Naive B cell (primary cell): ENCODE data around the gene NMB. TPM values are rescaled to one million over a fixed set of nuclear protein-coding genes. Genes with fewer than 3 reads are reported as not detected.

Source experiments
- ATAC-seq, 2 donors: fragments of 150-1000 bp; cut with Tn5 transposase; 2 replicates each; pipeline ENCODE4 v1.10.0; 2021; ENCODE audit warnings: low read depth in 2 of 2, mild to moderate bottlenecking in 2 of 2, moderate library complexity in 2 of 2
- DNase-seq: peaks from one replicate; pipeline ENCODE4 v3.0.0; 2022
- H3K27ac Mint-ChIP-seq, 6 donors: one replicate each; pipeline ENCODE4 v1.8.0; 2020 to 2022; ENCODE audit warnings: mild to moderate bottlenecking in 6 of 6, mixed read lengths in 6 of 6, moderate library complexity in 5 of 6, inconsistent platforms in 2 of 6
- H3K27me3 Mint-ChIP-seq, 3 donors: one replicate each; pipeline ENCODE4 v1.8.0; 2021 to 2022; ENCODE audit warnings: mixed read lengths in 3 of 3, mild to moderate bottlenecking in 1 of 3
- H3K36me3 Mint-ChIP-seq, 2 donors: one replicate each; pipeline ENCODE4 v1.8.0; 2020 to 2022; ENCODE audit warnings: mixed read lengths in 2 of 2, inconsistent platforms in 1 of 2, mild to moderate bottlenecking in 1 of 2
- H3K4me1 Mint-ChIP-seq, 3 donors: one replicate each; pipeline ENCODE4 v1.8.0; 2020 to 2022; ENCODE audit warnings: mixed read lengths in 3 of 3, inconsistent platforms in 1 of 3, mild to moderate bottlenecking in 1 of 3, moderate library complexity in 1 of 3
- H3K4me3 Mint-ChIP-seq, 8 donors: one replicate each; pipeline ENCODE4 v1.8.0; 2020 to 2022; ENCODE audit warnings: mild to moderate bottlenecking in 8 of 8, mixed read lengths in 8 of 8, moderate library complexity in 8 of 8, inconsistent platforms in 2 of 8
- H3K9me3 Mint-ChIP-seq, 7 donors: one replicate each; pipeline ENCODE4 v1.8.0; 2020 to 2022; ENCODE audit warnings: mixed read lengths in 7 of 7, mild to moderate bottlenecking in 5 of 7, inconsistent platforms in 2 of 7, moderate library complexity in 1 of 7
- polyA plus RNA-seq, 6 donors: library from polyadenylated mRNA; unstranded; fragments of 300-500 nt; fragmentation: Illumina TruSeq; gene quantifications; one replicate each; pipeline ENCODE4 v1.2.3, GENCODE V29; 2021; ENCODE audit warnings: low read depth in 6 of 6

NMB gene
- polyA plus RNA-seq, 6 donors from 2014 or later = 3.1 to 8.2 (median 3.6) TPM

DNA sequence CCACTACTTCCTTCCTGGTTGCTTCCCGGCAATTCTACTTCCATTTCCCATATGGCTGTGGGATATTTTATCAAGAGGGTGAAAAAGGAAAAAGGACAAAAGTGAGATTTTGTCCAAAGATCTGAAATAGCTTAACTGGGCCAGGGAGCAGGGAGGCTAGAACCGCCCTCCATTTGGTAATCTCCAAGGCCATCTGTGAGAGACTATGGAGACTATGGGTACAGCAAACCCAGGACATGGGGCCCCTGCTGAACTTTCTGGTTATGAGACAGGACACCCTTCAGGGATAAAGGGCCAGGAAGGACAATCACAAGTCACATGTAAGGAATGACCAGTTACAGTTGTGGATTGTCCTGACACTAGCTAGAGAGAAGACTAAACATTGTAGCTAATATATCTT is 32.9 kb downstream of the NMB start:
- Mint-ChIP-seq H3K9me3 (peaks cover 5 to 30% (median 22%) of the 10 kb centered on the region in 7 donors), H3K4me1 (peaks cover 0 to 4% (median 0%) of the 10 kb centered on the region in 3 donors), H3K36me3 (peaks cover 29 to 32% of the 10 kb centered on the region in 2 donors), H3K4me3 (no peak overlapping the region), H3K27ac (peak overlapping the region in 3 of 6 donors; percentile 46 to 64 (median 50)), H3K27me3 (no peaks in the 10 kb centered on the region)
- ATAC-seq (no peak), DNase-seq (no peak)

GRCh38 chr15:84624359-84624758 is 33.6 kb downstream of the NMB start:
- ATAC-seq (no peak), DNase-seq (no peak)
- Mint-ChIP-seq H3K4me3 (peak overlapping the region in 1 of 8 donors; percentile 30), H3K27ac (peak overlapping the region in 1 of 6 donors; percentile 46), H3K36me3 (peaks cover 29 to 39% of the 10 kb centered on the region in 2 donors), H3K27me3 (no peaks in the 10 kb centered on the region), H3K4me1 (no peaks in the 10 kb centered on the region), H3K9me3 (peaks cover 5 to 35% (median 25%) of the 10 kb centered on the region in 7 donors)

- ATAC-seq = no peak
- H3K4me1 Mint-ChIP-seq = peaks cover under 1 to 6% (median 2%) of the 10 kb centered on the region in 3 donors
Observed at GRCh38 chr15:84621358-84621979, 36.5 kb downstream of the NMB start.

GRCh38 chr15:84620626-84621025 is 37.4 kb downstream of the NMB start:
- no peak overlapping the region for H3K4me3 Mint-ChIP-seq
- ATAC-seq = no peak
- H3K9me3 Mint-ChIP-seq = peaks cover 5 to 35% (median 25%) of the 10 kb centered on the region in 7 donors
- H3K36me3 Mint-ChIP-seq = peaks cover 28 to 39% of the 10 kb centered on the region in 2 donors
- peaks cover 6 to 10% (median 8%) of the 10 kb centered on the region in 3 donors for H3K4me1 Mint-ChIP-seq
- H3K27ac Mint-ChIP-seq = no peak overlapping the region
- no peaks in the 10 kb centered on the region for H3K27me3 Mint-ChIP-seq
- no peak for DNase-seq

More at GRCh38 chr15:84621358-84621979, 36.5 kb downstream of the NMB start:
- no peak for DNase-seq
- Mint-ChIP-seq H3K27ac (no peak overlapping the region), H3K4me3 (no peak overlapping the region), H3K9me3 (peaks cover 5 to 35% (median 25%) of the 10 kb centered on the region in 7 donors), H3K27me3 (no peaks in the 10 kb centered on the region), H3K36me3 (peaks cover 29 to 39% of the 10 kb centered on the region in 2 donors)

GRCh38 chr15:84616235-84616634 is 41.8 kb downstream of the NMB start:
- DNase-seq = no peak
- ATAC-seq = no peak
- Mint-ChIP-seq H3K9me3 (peaks cover 4 to 16% (median 13%) of the 10 kb centered on the region in 7 donors), H3K4me1 (peaks cover 9 to 22% (median 13%) of the 10 kb centered on the region in 3 donors), H3K4me3 (no peak overlapping the region), H3K27me3 (no peaks in the 10 kb centered on the region), H3K36me3 (peaks cover 15 to 18% of the 10 kb centered on the region in 2 donors), H3K27ac (peak overlapping the region in 1 of 6 donors; percentile 63)

- Mint-ChIP-seq H3K27me3 (no peaks in the 10 kb centered on the region), H3K36me3 (peaks cover 15% of the 10 kb centered on the region in 2 donors)
- no peak for ATAC-seq
Observed at GRCh38 chr15:84611631-84612030, 46.4 kb downstream of the NMB start.

GRCh38 chr15:84609818-84610525 is 48.0 kb downstream of the NMB start:
- no peak overlapping the region for H3K27ac Mint-ChIP-seq
- H3K4me3 Mint-ChIP-seq = no peak overlapping the region
- no peaks in the 10 kb centered on the region for H3K9me3 Mint-ChIP-seq
- no peaks in the 10 kb centered on the region for H3K27me3 Mint-ChIP-seq
- ATAC-seq (no peak), DNase-seq (no peak)
- H3K36me3 Mint-ChIP-seq = peaks cover 15 to 23% of the 10 kb centered on the region in 2 donors
- H3K4me1 Mint-ChIP-seq = peaks cover 21 to 31% (median 29%) of the 10 kb centered on the region in 3 donors

More at GRCh38 chr15:84611631-84612030, 46.4 kb downstream of the NMB start:
- Mint-ChIP-seq H3K27ac (no peak overlapping the region), H3K4me3 (no peak overlapping the region), H3K9me3 (no peaks in the 10 kb centered on the region), H3K4me1 (peaks cover 18 to 28% (median 19%) of the 10 kb centered on the region in 3 donors)
- no peak for DNase-seq

DNA sequence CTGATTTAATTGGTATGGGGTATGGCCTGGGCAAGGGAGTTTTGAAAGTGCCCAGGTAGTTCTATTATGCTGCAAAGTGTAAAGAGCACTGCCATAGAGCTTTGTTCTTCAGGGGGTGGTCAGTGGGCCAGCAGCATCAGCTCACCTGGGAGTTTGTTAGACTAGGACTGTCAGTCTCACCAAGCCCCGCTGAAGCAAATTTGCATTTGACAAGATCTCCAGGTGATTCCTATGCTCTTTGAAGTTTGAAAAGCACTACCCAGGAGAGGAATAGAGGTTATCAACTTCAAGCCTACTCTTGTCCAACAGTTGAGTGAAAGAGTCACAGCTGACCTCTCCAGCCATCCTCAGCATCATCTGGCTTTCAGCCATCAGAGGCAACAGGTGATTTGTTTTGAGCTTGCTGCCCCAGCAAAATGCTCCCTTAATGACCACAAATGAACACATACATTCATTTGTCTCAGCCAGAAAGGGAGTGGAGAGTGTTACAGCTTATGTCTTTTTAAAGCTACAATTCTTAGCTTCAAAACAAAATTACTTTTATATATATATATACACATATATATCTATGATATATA is 49.2 kb downstream of the NMB start:
- Mint-ChIP-seq H3K4me3 (no peak overlapping the region), H3K27ac (no peak overlapping the region), H3K4me1 (peaks cover 29 to 39% (median 37%) of the 10 kb centered on the region in 3 donors), H3K9me3 (no peaks in the 10 kb centered on the region), H3K27me3 (no peaks in the 10 kb centered on the region), H3K36me3 (peaks cover 15 to 23% of the 10 kb centered on the region in 2 donors)
- DNase-seq (no peak), ATAC-seq (no peak)

- no peaks in the 10 kb centered on the region for H3K27me3 Mint-ChIP-seq
- H3K36me3 Mint-ChIP-seq = peaks cover 15 to 20% of the 10 kb centered on the region in 2 donors
- no peak for DNase-seq
- ATAC-seq = no peak
- H3K9me3 Mint-ChIP-seq = no peaks in the 10 kb centered on the region
- peak overlapping the region in 1 of 8 donors; percentile 19 for H3K4me3 Mint-ChIP-seq
- peaks cover 33 to 45% (median 35%) of the 10 kb centered on the region in 3 donors for H3K4me1 Mint-ChIP-seq
- H3K27ac Mint-ChIP-seq = peak overlapping the region in 1 of 6 donors; percentile 29
Observed at GRCh38 chr15:84606653-84607120, 51.3 kb downstream of the NMB start.

DNA sequence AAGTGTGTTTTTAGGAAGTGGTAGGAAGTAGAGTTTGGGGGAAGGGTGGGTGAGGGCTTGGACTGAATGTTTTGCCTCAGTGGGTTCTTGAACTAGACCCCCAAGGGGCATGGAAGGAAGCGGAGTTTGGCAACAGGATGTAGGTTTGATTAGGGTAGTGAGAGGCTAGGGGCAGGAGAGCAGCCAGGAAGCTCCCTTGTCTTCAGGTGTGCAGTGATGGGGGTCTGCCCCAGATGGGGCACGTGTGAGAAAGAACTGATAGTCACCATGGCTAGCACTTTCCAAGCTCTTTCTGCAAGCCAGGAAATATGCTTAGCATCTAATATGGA is 52.5 kb downstream of the NMB start:
- peaks cover 15 to 20% of the 10 kb centered on the region in 2 donors for H3K36me3 Mint-ChIP-seq
- DNase-seq (no peak), ATAC-seq (no peak)
- H3K4me1 Mint-ChIP-seq = peaks cover 37 to 52% (median 44%) of the 10 kb centered on the region in 3 donors
- peaks cover 0 to 2% (median 0%) of the 10 kb centered on the region in 7 donors for H3K9me3 Mint-ChIP-seq
- H3K4me3 Mint-ChIP-seq = peak overlapping the region in 4 of 8 donors; percentile 30 to 70 (median 32)
- no peaks in the 10 kb centered on the region for H3K27me3 Mint-ChIP-seq
- H3K27ac Mint-ChIP-seq = peak overlapping the region in 5 of 6 donors; percentile 20 to 93 (median 69)

Other genes with a start within 250 kb of the NMB start
- 10 to 100 TPM in 2 of 6 donors, 1 to 10 TPM in 4; 7.6 to 14.8 (median 9.0) TPM for gene ZSCAN2, start 57.2 kb downstream of the NMB start, polyA plus RNA-seq
- gene WDR73, start 3.9 kb downstream of the NMB start, polyA plus RNA-seq = 10 to 100 TPM; 15.0 to 22.2 (median 18.0) TPM
- 100 to 1,000 TPM; 107 to 142 (median 130) TPM for gene SEC11A, start 57.9 kb upstream of the NMB start, polyA plus RNA-seq
- gene ZNF592, start 90.4 kb upstream of the NMB start, polyA plus RNA-seq = 10 to 100 TPM in 1 of 6 donors, 1 to 10 TPM in 5; 2.2 to 21.4 (median 8.5) TPM
- under 1 TPM in 2 of 6 donors, not detected in 4; 0.04 to 0.23 TPM for gene ALPK3, start 159.2 kb upstream of the NMB start, polyA plus RNA-seq
- gene SLC28A1, start 226.5 kb upstream of the NMB start, polyA plus RNA-seq = not detected